SK-N-SH (cell line): Measurements from ENCODE around the gene KMT2B. TPM values are rescaled to one million over a fixed set of nuclear protein-coding genes. Genes with fewer than 3 reads are reported as not detected.

ENCODE experiments used
- CTCF ChIA-PET: fragments of 300-600, 350-600 bp; formaldehyde crosslinking; extraction: SDS; loops from one replicate; lab custom pipeline; 2021; lab: Yijun Ruan, JAX
- POLR2A ChIA-PET: fragments of 350-600 bp; sonication (Branson Sonifier 250); formaldehyde crosslinking; extraction: SDS; loops from one replicate; lab custom pipeline; 2020; ENCODE audit warnings: antibody characterized with exemption, inconsistent platforms; lab: Yijun Ruan, JAX
- DNase-seq: peaks from one replicate; pipeline ENCODE4 v3.0.0; 2012
- H2AFZ ChIP-seq: fragments of 200-600 bp; sonication (generic); 2 replicates; pipeline ENCODE4 v1.8.1; 2016; ENCODE audit warnings: antibody characterized with exemption, mild to moderate bottlenecking, low read depth
- H3F3A ChIP-seq: fragments of 200-600 bp; sonication (generic); replicated peaks from 2 replicates; pipeline ENCODE3; 2016; ENCODE audit warnings: antibody characterized with exemption, mild to moderate bottlenecking; ENCODE audit not compliant: insufficient read depth
- H3K27ac ChIP-seq, 2 experiments: fragments of 200-500 bp in 1 of 2; fragments of 200-600 bp in 1 of 2; sonication (Bioruptor generic) in 1 of 2; sonication (generic), shearing (Covaris generic) in 1 of 2; 2 replicates each; pipeline versions ENCODE4 v1.5.1 to v1.6.1; 2014 to 2016; ENCODE audit warnings: low read depth in 2 of 2, inconsistent platforms in 1 of 2, low read length in 1 of 2, mild to moderate bottlenecking in 1 of 2, mixed read lengths in 1 of 2
- H3K27me3 ChIP-seq: fragments of 200-600 bp; sonication (generic), shearing (Covaris generic); 2 replicates; pipeline ENCODE4 v1.6.1; 2016; ENCODE audit warnings: mixed run types; ENCODE audit not compliant: insufficient read depth
- H3K36me3 ChIP-seq, 2 experiments: fragments of 200-500 bp in 1 of 2; fragments of 200-600 bp in 1 of 2; sonication (Bioruptor generic) in 1 of 2; sonication (generic) in 1 of 2; replicated peaks in 1 of 2; 2 replicates each; pipeline versions ENCODE3 to v1.5.1; 2014 to 2016; ENCODE audit warnings: low read length in 1 of 2, mild to moderate bottlenecking in 1 of 2; ENCODE audit not compliant: insufficient read depth in 2 of 2, control insufficient read depth in 1 of 2
- H3K4me1 ChIP-seq, 2 experiments: fragments of 200-500 bp in 1 of 2; fragments of 200-600 bp in 1 of 2; sonication (Bioruptor generic) in 1 of 2; sonication (generic), shearing (Covaris generic) in 1 of 2; 2 replicates each; pipeline versions ENCODE4 v1.5.1 to v1.6.1; 2014 to 2016; ENCODE audit warnings: low read depth in 1 of 2, low read length in 1 of 2, mixed run types in 1 of 2; ENCODE audit not compliant: insufficient read depth in 2 of 2, control insufficient read depth in 1 of 2
- H3K4me2 ChIP-seq: fragments of 200-600 bp; sonication (generic), shearing (Covaris generic); 2 replicates; pipeline ENCODE4 v1.6.1; 2017; ENCODE audit warnings: mixed run types
- H3K4me3 ChIP-seq, 2 experiments: fragments of 200-500 bp in 1 of 2; fragments of 200-600 bp in 1 of 2; sonication (Bioruptor generic) in 1 of 2; sonication (generic), shearing (Covaris generic) in 1 of 2; 2 replicates each; pipeline versions ENCODE4 v1.5.1 to v1.8.1; 2014 to 2016; ENCODE audit warnings: low read depth in 2 of 2, inconsistent platforms in 1 of 2, low read length in 1 of 2, mild to moderate bottlenecking in 1 of 2, mixed read lengths in 1 of 2, moderate library complexity in 1 of 2
- H3K79me2 ChIP-seq: fragments of 200-600 bp; sonication (generic); 2 replicates; pipeline ENCODE4 v1.8.1; 2017; ENCODE audit warnings: mild to moderate bottlenecking; ENCODE audit not compliant: insufficient read depth
- H3K9ac ChIP-seq: fragments of 200-600 bp; sonication (generic); 2 replicates; pipeline ENCODE4 v1.6.1; 2017; ENCODE audit warnings: mixed run types
- H3K9me2 ChIP-seq: fragments of 200-600 bp; sonication (generic); 2 replicates; pipeline ENCODE4 v1.6.1; 2017; ENCODE audit warnings: mixed run types
- H3K9me3 ChIP-seq: fragments of 200-600 bp; sonication (generic); 2 replicates; pipeline ENCODE4 v1.6.1; 2017; ENCODE audit warnings: mixed run types, mild to moderate bottlenecking, moderate library complexity
- H4K20me1 ChIP-seq: fragments of 200-600 bp; sonication (generic); 2 replicates; pipeline ENCODE4 v1.6.1; 2017; ENCODE audit warnings: mild to moderate bottlenecking, mixed run types; ENCODE audit not compliant: insufficient read depth
- FOXJ3 ChIP-seq: sonication (generic); formaldehyde crosslinking; IDR thresholded peaks from 2 replicates; pipeline ENCODE4 v1.5.1; 2020; ENCODE audit warnings: mild to moderate bottlenecking, missing genetic modification reagents
- FOXM1 ChIP-seq: IDR thresholded peaks from 2 replicates; pipeline ENCODE4 v1.4.0; 2012; ENCODE audit warnings: low read depth, mild to moderate bottlenecking
- GATA2 ChIP-seq: sonication (generic); formaldehyde crosslinking; IDR thresholded peaks from 2 replicates; pipeline ENCODE4 v1.5.0; 2020; ENCODE audit warnings: mild to moderate bottlenecking, missing genetic modification reagents
- MAX ChIP-seq: IDR thresholded peaks from 2 replicates; pipeline ENCODE4 v1.4.0; 2012; ENCODE audit warnings: low read depth
- MEF2A ChIP-seq: IDR thresholded peaks from 2 replicates; pipeline ENCODE4 v1.4.0; 2012; ENCODE audit warnings: low read depth, borderline replicate concordance
- NFIC ChIP-seq: IDR thresholded peaks from 2 replicates; pipeline ENCODE4 v1.4.0; 2012; ENCODE audit warnings: borderline replicate concordance
- POLR2AphosphoS5 ChIP-seq: IDR thresholded peaks from 2 replicates; pipeline ENCODE4 v1.6.1; 2012; ENCODE audit warnings: low read depth, low read length
- RAD21 ChIP-seq: IDR thresholded peaks from 2 replicates; pipeline ENCODE4 v1.6.1; 2012; ENCODE audit warnings: mild to moderate bottlenecking, low read length
- RCOR1 ChIP-seq: fragments of 150-350 bp; IDR thresholded peaks from 2 replicates; pipeline ENCODE4 v1.6.1; 2017; ENCODE audit warnings: antibody characterized with exemption, low read length
- REST ChIP-seq: IDR thresholded peaks from 2 replicates; pipeline ENCODE4 v1.6.1; 2012; ENCODE audit warnings: mild to moderate bottlenecking, low read depth, low read length, moderate library complexity
- RFX5 ChIP-seq: IDR thresholded peaks from 2 replicates; pipeline ENCODE4 v1.6.1; 2012; ENCODE audit warnings: mild to moderate bottlenecking, improper control_type of control experiment, low read length
- SIN3A ChIP-seq: IDR thresholded peaks from 2 replicates; pipeline ENCODE4 v1.6.1; 2012; ENCODE audit warnings: low read depth, mild to moderate bottlenecking, low read length, moderate library complexity, borderline replicate concordance
- SMC3 ChIP-seq: IDR thresholded peaks from 2 replicates; pipeline ENCODE4 v1.6.1; 2012; ENCODE audit warnings: low read depth, low read length, improper control_type of control experiment
- TCF12 ChIP-seq: IDR thresholded peaks from 2 replicates; pipeline ENCODE4 v1.4.0; 2012
- USF1 ChIP-seq: IDR thresholded peaks from 2 replicates; pipeline ENCODE4 v1.4.0; 2012; ENCODE audit warnings: low read depth, borderline replicate concordance
- YY1 ChIP-seq: IDR thresholded peaks from 2 replicates; pipeline ENCODE4 v1.4.0; 2012; ENCODE audit warnings: low read depth, mild to moderate bottlenecking
- WGBS: methylation state at CpG from one replicate; pipeline ENCODE4 v1.1.6; 2017; ENCODE audit warnings: low lambda C conversion rate; 5-methylcytosine and 5-hydroxymethylcytosine counted together
- polyA plus RNA-seq, 3 experiments: library from polyadenylated mRNA; depleted of rRNA; stranded (reverse); fragments of >200 nt; gene quantifications; 2 replicates each; pipeline ENCODE4 v1.2.3, GENCODE V29; 2012

The KMT2B gene
- polyA plus RNA-seq, 1 of the 3 experiments (the other 2 are of a cell fraction) = 29.2 TPM

- TF ChIP-seq RAD21 = no peak
- no peak for TF ChIP-seq REST
- no peak for TF ChIP-seq SMC3
- no peak for TF ChIP-seq RCOR1
- no peak for TF ChIP-seq TCF12
- TF ChIP-seq YY1 = no peak
- TF ChIP-seq, all 33 proteins: peak for 0
Measured at GRCh38 chr19:35724560-35724959, 6.8 kb downstream of the KMT2B start (continued).

- ChIA-PET CTCF (no interaction called here), POLR2A (no interaction called here)
- WGBS = 96% methylated on average over 18 of the region's 23 CpGs
- Histone ChIP-seq H2AFZ (no peak overlapping the region), H3F3A (no peaks in the 10 kb centered on the region), H3K27ac (no peak overlapping the region), H3K79me2 (peaks cover 5% of the 10 kb centered on the region), H3K9me2 (no peaks in the 10 kb centered on the region), H3K27me3 (no peaks in the 10 kb centered on the region), H3K36me3 (peaks cover 18 to 85% of the 10 kb centered on the region in 2 experiments), H4K20me1 (peaks cover 10% of the 10 kb centered on the region), H3K9me3 (no peaks in the 10 kb centered on the region), H3K4me3 (no peak overlapping the region), H3K9ac (no peak overlapping the region), H3K4me1 (no peaks in the 10 kb centered on the region), H3K4me2 (no peak overlapping the region)
- no peak for TF ChIP-seq REST
- TF ChIP-seq MAX = no peak
- no peak for TF ChIP-seq MEF2A
- TF ChIP-seq FOXJ3 = no peak
- TF ChIP-seq USF1 = no peak
- TF ChIP-seq POLR2AphosphoS5 = no peak
- no peak for TF ChIP-seq RCOR1
- TF ChIP-seq SIN3A = no peak
- no peak for TF ChIP-seq NFIC
- no peak for TF ChIP-seq FOXM1
- no peak for TF ChIP-seq GATA2 (CRISPR knock-in tag)
- TF ChIP-seq RFX5 = no peak
- no peak for DNase-seq
Measured at GRCh38 chr19:35725216-35725861, 7.5 kb downstream of the KMT2B start.
